ENCODE results near the gene YIPF2.
"Not testable (repeated sequence)": the region's sequence is repeated elsewhere in the genome, so short reads cannot be mapped to it uniquely, and the experiment has no call there.

The YIPF2 gene

GRCh38 chr19:10928563-10929401 is at the start of gene YIPF2, which contains the start of gene TIMM29:
Gene YIPF2, minus strand, starts transcription at chr19:10928639. Its CDS starts 229 bp downstream, at chr19:10928410.
Gene TIMM29, plus strand, starts transcription at chr19:10928811. Its CDS starts 12 bp downstream, at chr19:10928823.
- peak; percentile 96 for DNase-seq

GRCh38 chr19:10977742-10978092 is 49.3 kb upstream of the YIPF2 start:
- DNase-seq = no peak

GRCh38 chr19:10976131-10976892 is 47.9 kb upstream of the YIPF2 start:
- no peak for DNase-seq

- no peak for DNase-seq
Observed at GRCh38 chr19:10975374-10976130, 47.1 kb upstream of the YIPF2 start.

- DNase-seq = no peak
Observed at GRCh38 chr19:10971107-10971726, 42.8 kb upstream of the YIPF2 start.

GRCh38 chr19:10968527-10969135 is 40.2 kb upstream of the YIPF2 start:
- DNase-seq = no peak

GRCh38 chr19:10966809-10967208 is 38.4 kb upstream of the YIPF2 start:
- no peak for DNase-seq

GRCh38 chr19:10965398-10965797 is 37.0 kb upstream of the YIPF2 start:
- DNase-seq = no peak

- no peak for DNase-seq
Observed at GRCh38 chr19:10964903-10965302, 36.5 kb upstream of the YIPF2 start.

- no peak for DNase-seq
Observed at GRCh38 chr19:10963865-10964264, 35.4 kb upstream of the YIPF2 start.

GRCh38 chr19:10962863-10963262 is 34.4 kb upstream of the YIPF2 start:
- no peak for DNase-seq

GRCh38 chr19:10961073-10961860 is 32.8 kb upstream of the YIPF2 start:
- peak in 1 of 2 experiments; percentile 56 for DNase-seq

GRCh38 chr19:10960314-10961072 is 32.1 kb upstream of the YIPF2 start, which contains the start of gene SMARCA4:
Gene SMARCA4, plus strand, starts transcription at chr19:10961030. Its CDS starts 23,122 bp downstream, at chr19:10984152.
- DNase-seq = peak; percentile 89 to 95

GRCh38 chr19:10959277-10959968 is 31.0 kb upstream of the YIPF2 start:
- not testable (repeated sequence) for DNase-seq

- DNase-seq = no peak
Observed at GRCh38 chr19:10952809-10953208, 24.4 kb upstream of the YIPF2 start.

- DNase-seq = no peak
Observed at GRCh38 chr19:10946958-10947657, 18.7 kb upstream of the YIPF2 start.

GRCh38 chr19:10945264-10945663 is 16.8 kb upstream of the YIPF2 start:
- no peak for DNase-seq

GRCh38 chr19:10943412-10943811 is 15.0 kb upstream of the YIPF2 start:
- not testable (repeated sequence) for DNase-seq

GRCh38 chr19:10941649-10942048 is 13.2 kb upstream of the YIPF2 start:
- DNase-seq = not testable (repeated sequence)

All from NCI-H1930 (cell line).